Stomach (tissue), 4 donors: ENCODE measurements around the gene XRCC4.

Source experiments
- CTCF ChIP-seq, 7 experiments: fragments of 450-650 bp in 4 of 7; fragments of 200-600 bp in 3 of 7; sonication (generic) in 3 of 7; IDR thresholded peaks; one replicate each; pipeline ENCODE4 v1.5.1; 2016 to 2019; ENCODE audit warnings: antibody characterized with exemption in 7 of 7, control low read depth in 2 of 7, mild to moderate bottlenecking in 1 of 7
- EP300 ChIP-seq: sonication (generic); formaldehyde crosslinking; IDR thresholded peaks from one replicate; pipeline ENCODE4 v1.6.1; 2017; ENCODE audit warnings: antibody characterized with exemption
- POLR2A ChIP-seq, 4 donors: fragments of 450-650 bp; IDR thresholded peaks; one replicate each; pipeline ENCODE4 v1.6.1; 2016; ENCODE audit warnings: antibody characterized with exemption in 4 of 4, control low read depth in 2 of 4, mild to moderate bottlenecking in 1 of 4, moderate library complexity in 1 of 4
- POLR2AphosphoS5 ChIP-seq, 3 donors: sonication (generic); formaldehyde crosslinking; IDR thresholded peaks; one replicate each; pipeline ENCODE4 v1.6.1; 2016; ENCODE audit warnings: antibody characterized with exemption in 3 of 3

GRCh38 chr5:83107692-83108420, 30.5 kb downstream of the XRCC4 start:
- no peak for TF ChIP-seq EP300
- TF ChIP-seq POLR2AphosphoS5 (IDR thresholded peaks at IDR 0.05): no peak
- no peak for TF ChIP-seq CTCF (IDR thresholded peaks at IDR 0.05)
- TF ChIP-seq POLR2A (IDR thresholded peaks at IDR 0.05): no peak
